GM18867 (cell line): Measurements from ENCODE around the gene FOXS1.

ENCODE experiments used
- ATAC-seq: cut with Tn5 transposase; IDR thresholded peaks from one replicate; pipeline ENCODE4 v1.9.1; 2021; ENCODE audit warnings: mild to moderate bottlenecking, moderate library complexity; ENCODE audit not compliant: unreplicated experiment

FOXS1 gene

GRCh38 chr20:31801508-31801907, 43.9 kb downstream of the FOXS1 start:
- no peak for ATAC-seq

GRCh38 chr20:31797364-31797763, 48.0 kb downstream of the FOXS1 start:
- no peak for ATAC-seq
